Smooth muscle cell (in vitro differentiated cells): ENCODE results near the gene SMURF1. TPM values are rescaled to one million over a fixed set of nuclear protein-coding genes. Genes with fewer than 3 reads are reported as not detected.

Experiments
- DNase-seq: peaks from one replicate; lab custom pipeline; 2025; ENCODE audit not compliant: unreplicated experiment; lab: John Stamatoyannopoulos, UW
- H2AFZ ChIP-seq: fragments of 200-600 bp; sonication (generic); 2 replicates; pipeline ENCODE4 v1.6.0; 2016; ENCODE audit warnings: antibody characterized with exemption, low read depth, mild to moderate bottlenecking
- H3F3A ChIP-seq: fragments of 200-600 bp; sonication (generic); 2 replicates; pipeline ENCODE4 v1.6.0; 2017; ENCODE audit warnings: antibody characterized with exemption, low read depth
- H3K27ac ChIP-seq: fragments of 200-600 bp; sonication (generic); 2 replicates; pipeline ENCODE4 v1.5.1; 2016; ENCODE audit warnings: low read depth, mild to moderate bottlenecking
- H3K27me3 ChIP-seq: fragments of 200-600 bp; sonication (generic); 2 replicates; pipeline ENCODE4 v1.6.1; 2016; ENCODE audit warnings: low read depth, mild to moderate bottlenecking
- H3K36me3 ChIP-seq: fragments of 200-600 bp; sonication (generic); 2 replicates; pipeline ENCODE4 v1.5.1; 2016; ENCODE audit warnings: low read depth
- H3K4me1 ChIP-seq: fragments of 200-600 bp; sonication (generic); 2 replicates; pipeline ENCODE4 v1.5.1; 2016; ENCODE audit warnings: low read depth
- H3K4me2 ChIP-seq: fragments of 200-600 bp; sonication (generic); 2 replicates; pipeline ENCODE4 v1.6.0; 2016; ENCODE audit warnings: mild to moderate bottlenecking
- H3K4me3 ChIP-seq: fragments of 200-600 bp; sonication (generic); 2 replicates; pipeline ENCODE4 v1.5.1; 2016; ENCODE audit warnings: mild to moderate bottlenecking
- H3K79me2 ChIP-seq: fragments of 200-600 bp; sonication (generic); 2 replicates; pipeline ENCODE4 v1.6.0; 2016; ENCODE audit warnings: low read depth, mild to moderate bottlenecking
- H3K9ac ChIP-seq: fragments of 200-600 bp; sonication (generic); 2 replicates; pipeline ENCODE4 v1.6.0; 2016; ENCODE audit warnings: low read depth
- H3K9me3 ChIP-seq: fragments of 200-600 bp; sonication (generic); replicated peaks from 2 replicates; pipeline ENCODE4 v1.5.1; 2016; ENCODE audit warnings: low read depth
- H4K20me1 ChIP-seq: fragments of 200-600 bp; sonication (generic); 2 replicates; pipeline ENCODE4 v1.6.0; 2016; ENCODE audit warnings: low read depth
- WGBS: methylation state at CpG from one replicate; pipeline ENCODE4 v1.1.7; 2016; ENCODE audit warnings: low lambda C conversion rate; 5-methylcytosine and 5-hydroxymethylcytosine counted together
- polyA plus RNA-seq: library from polyadenylated mRNA; unstranded; fragments of >200 nt; fragmentation: Nextera tagmentation; extraction: Ambion mirVana; gene quantifications from 2 replicates; pipeline ENCODE4 v1.2.1, GENCODE V29; 2016
- total RNA-seq: library from RNA; depleted of rRNA; stranded (reverse); fragments of >200 nt; gene quantifications from 2 replicates; pipeline ENCODE4 v1.2.3, GENCODE V29; 2014
- TF ChIP-seq, protein P1 (sequence below): fragments of 200-600 bp; sonication (generic); IDR thresholded peaks from 2 replicates; pipeline ENCODE4 v1.5.1; 2017; ENCODE audit warnings: borderline replicate concordance, mild to moderate bottlenecking, antibody characterized with exemption; ENCODE audit not compliant: insufficient read depth, poor library complexity, severe bottlenecking

Gene SMURF1
- total and polyA plus RNA-seq, 2 experiments from 2014 or later: 17.5 to 28.5 TPM

DNA sequence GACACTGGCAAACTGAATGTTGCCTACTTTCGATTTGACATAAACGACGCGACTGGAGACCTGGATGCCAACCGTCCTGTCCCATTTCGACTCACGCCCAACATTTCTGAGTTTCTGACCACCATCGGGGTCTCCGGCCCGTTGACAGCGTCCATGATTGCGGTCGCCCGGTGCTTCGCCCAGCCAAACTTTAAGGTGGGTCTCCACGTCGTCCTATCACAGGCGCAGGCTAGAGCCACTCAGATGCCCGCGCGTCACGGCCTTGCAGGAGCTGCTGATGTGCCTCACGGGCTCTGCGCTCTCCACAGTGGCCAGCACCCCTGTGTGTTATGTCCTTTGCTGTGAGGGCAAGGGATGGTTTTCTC, 132.6 kb downstream of the SMURF1 start:
- H3K36me3 ChIP-seq: peaks cover 28% of the 10 kb centered on the region
- no peaks in the 10 kb centered on the region for H3K9me3 ChIP-seq

DNA sequence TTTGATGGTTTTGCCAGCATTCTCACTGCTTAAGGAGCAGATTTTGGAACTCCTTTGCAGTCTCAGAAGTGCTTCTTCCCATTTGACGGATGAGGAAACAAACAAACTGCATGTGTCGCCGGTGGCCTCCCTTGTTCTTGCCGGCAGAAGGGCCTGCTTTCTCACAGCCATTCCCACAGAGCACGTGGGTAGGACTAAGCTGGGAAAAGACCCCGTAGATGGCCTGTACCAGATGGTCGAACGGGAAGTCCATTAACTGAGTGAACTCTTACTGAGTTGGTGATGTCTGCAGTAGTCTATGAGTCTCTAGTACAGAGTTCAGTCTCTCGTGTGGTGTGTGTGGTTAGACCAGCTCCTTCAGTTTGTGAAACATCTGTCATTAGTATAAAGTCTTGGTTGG, 133.6 kb downstream of the SMURF1 start:
- 94% methylated on average over 9 of the region's 9 CpGs for WGBS
- DNase-seq: no peak
- Histone ChIP-seq H3K4me2 (no peak overlapping the region), H3K79me2 (no peaks in the 10 kb centered on the region), H3K4me1 (no peaks in the 10 kb centered on the region), H3K27ac (no peak overlapping the region), H3K4me3 (no peak overlapping the region), H2AFZ (no peak overlapping the region), H3K27me3 (no peaks in the 10 kb centered on the region), H3F3A (no peaks in the 10 kb centered on the region), H3K9me3 (no peaks in the 10 kb centered on the region), H3K9ac (no peak overlapping the region), H3K36me3 (peaks cover 26% of the 10 kb centered on the region), H4K20me1 (no peaks in the 10 kb centered on the region)
- TF ChIP-seq, protein P1, sequence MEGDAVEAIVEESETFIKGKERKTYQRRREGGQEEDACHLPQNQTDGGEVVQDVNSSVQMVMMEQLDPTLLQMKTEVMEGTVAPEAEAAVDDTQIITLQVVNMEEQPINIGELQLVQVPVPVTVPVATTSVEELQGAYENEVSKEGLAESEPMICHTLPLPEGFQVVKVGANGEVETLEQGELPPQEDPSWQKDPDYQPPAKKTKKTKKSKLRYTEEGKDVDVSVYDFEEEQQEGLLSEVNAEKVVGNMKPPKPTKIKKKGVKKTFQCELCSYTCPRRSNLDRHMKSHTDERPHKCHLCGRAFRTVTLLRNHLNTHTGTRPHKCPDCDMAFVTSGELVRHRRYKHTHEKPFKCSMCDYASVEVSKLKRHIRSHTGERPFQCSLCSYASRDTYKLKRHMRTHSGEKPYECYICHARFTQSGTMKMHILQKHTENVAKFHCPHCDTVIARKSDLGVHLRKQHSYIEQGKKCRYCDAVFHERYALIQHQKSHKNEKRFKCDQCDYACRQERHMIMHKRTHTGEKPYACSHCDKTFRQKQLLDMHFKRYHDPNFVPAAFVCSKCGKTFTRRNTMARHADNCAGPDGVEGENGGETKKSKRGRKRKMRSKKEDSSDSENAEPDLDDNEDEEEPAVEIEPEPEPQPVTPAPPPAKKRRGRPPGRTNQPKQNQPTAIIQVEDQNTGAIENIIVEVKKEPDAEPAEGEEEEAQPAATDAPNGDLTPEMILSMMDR: no peak

More for the DNA sequence above, 132.6 kb downstream of the SMURF1 start:
- no peaks in the 10 kb centered on the region for H3K4me1 ChIP-seq
- H3K27me3 ChIP-seq: no peaks in the 10 kb centered on the region
- H3K27ac ChIP-seq: no peak overlapping the region
- H3K4me2 ChIP-seq: no peak overlapping the region
- no peaks in the 10 kb centered on the region for H3F3A ChIP-seq
- no peak overlapping the region for H2AFZ ChIP-seq
- H3K79me2 ChIP-seq: no peaks in the 10 kb centered on the region
- TF ChIP-seq, protein P1: no peak
- WGBS: 99% methylated on average over 24 of the region's 24 CpGs
- no peaks in the 10 kb centered on the region for H4K20me1 ChIP-seq
- no peak overlapping the region for H3K4me3 ChIP-seq
- no peak for DNase-seq
- no peak overlapping the region for H3K9ac ChIP-seq

GRCh38 chr7:99008921-99009530, 134.9 kb downstream of the SMURF1 start:
- Histone ChIP-seq H3K4me2 (no peak overlapping the region), H3K9me3 (no peaks in the 10 kb centered on the region), H3K79me2 (no peaks in the 10 kb centered on the region), H3K27me3 (no peaks in the 10 kb centered on the region), H2AFZ (no peak overlapping the region), H3K27ac (no peak overlapping the region), H3K4me1 (no peaks in the 10 kb centered on the region), H3K4me3 (no peak overlapping the region), H4K20me1 (no peaks in the 10 kb centered on the region), H3K9ac (no peak overlapping the region), H3F3A (no peaks in the 10 kb centered on the region), H3K36me3 (peaks cover 23% of the 10 kb centered on the region)
- TF ChIP-seq, protein P1: no peak
- no peak for DNase-seq
- WGBS: 99% methylated on average over 11 of the region's 11 CpGs

DNA sequence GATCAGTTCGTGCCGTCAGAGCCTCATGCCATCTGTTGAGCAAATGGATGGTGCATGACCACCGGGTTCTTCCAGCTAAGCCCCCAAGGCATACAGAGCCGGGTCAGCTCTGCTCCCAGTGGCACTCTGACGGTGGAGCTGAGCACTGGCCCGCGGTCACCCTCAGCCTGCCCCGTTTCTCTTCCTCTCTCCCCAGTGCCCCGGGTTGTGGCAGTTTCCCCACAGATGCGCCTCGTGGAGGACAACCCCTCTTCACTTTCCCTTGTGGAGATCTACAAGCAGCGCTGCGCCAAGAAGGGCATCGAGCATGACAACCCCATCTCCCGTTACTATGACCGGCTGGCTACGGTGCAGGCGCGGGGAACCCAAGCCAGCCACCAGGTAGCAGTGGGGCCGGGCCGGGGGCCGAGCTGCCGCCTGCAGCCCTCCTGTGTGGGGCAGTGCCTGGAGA, 135.7 kb downstream of the SMURF1 start:
- TF ChIP-seq, protein P1: no peak
- WGBS: 96% methylated on average over 23 of the region's 23 CpGs
- Histone ChIP-seq H3K9ac (no peak overlapping the region), H3K36me3 (peaks cover 16% of the 10 kb centered on the region), H3K27ac (no peak overlapping the region), H3K79me2 (no peaks in the 10 kb centered on the region), H4K20me1 (no peaks in the 10 kb centered on the region), H3K4me1 (no peaks in the 10 kb centered on the region), H3K4me2 (no peak overlapping the region), H3K9me3 (no peaks in the 10 kb centered on the region), H3F3A (no peaks in the 10 kb centered on the region), H3K27me3 (no peaks in the 10 kb centered on the region), H3K4me3 (no peak overlapping the region), H2AFZ (no peak overlapping the region)
- no peak for DNase-seq
